Mesothelial cell of epicardium (in vitro differentiated cells): ENCODE measurements around the gene PKD1L1. TPM values are rescaled to one million over a fixed set of nuclear protein-coding genes. Genes with fewer than 3 reads are reported as not detected.
"Not testable (repeated sequence)": the region's sequence is repeated elsewhere in the genome, so short reads cannot be mapped to it uniquely, and the experiment has no call there.

Experiments used
- DNase-seq, 2 experiments: peaks; one replicate each; pipeline ENCODE4 v3.0.0; 2021; ENCODE audit warnings: low spot score in 2 of 2; ENCODE audit not compliant: unreplicated experiment in 2 of 2
- H3K27ac Mint-ChIP-seq: 2 replicates; pipeline ENCODE4 v1.8.0; 2021; ENCODE audit warnings: mixed read lengths
- H3K27me3 Mint-ChIP-seq: 2 replicates; pipeline ENCODE4 v1.8.0; 2021; ENCODE audit warnings: low read depth, mixed read lengths
- H3K36me3 Mint-ChIP-seq: 2 replicates; pipeline ENCODE4 v1.8.0; 2021; ENCODE audit warnings: mixed read lengths
- H3K4me1 Mint-ChIP-seq: 2 replicates; pipeline ENCODE4 v1.8.0; 2021; ENCODE audit warnings: mixed read lengths
- H3K4me3 Mint-ChIP-seq: 2 replicates; pipeline ENCODE4 v1.8.0; 2021; ENCODE audit warnings: mild to moderate bottlenecking, moderate library complexity, mixed read lengths
- H3K9me3 Mint-ChIP-seq: 2 replicates; pipeline ENCODE4 v1.8.0; 2021; ENCODE audit warnings: mixed read lengths
- total RNA-seq: library from RNA; stranded (reverse); gene quantifications from 3 replicates; pipeline ENCODE4 v1.2.1, GENCODE V29; 2021
- TF ChIP-seq, protein P1 (sequence below): fragments of 200-600 bp; sonication (generic); IDR thresholded peaks from one replicate; pipeline ENCODE4 v1.5.0; 2021; ENCODE audit warnings: antibody characterized with exemption; ENCODE audit not compliant: unreplicated experiment

PKD1L1 gene
- total RNA-seq, 1 donor from 2014 or later, result 0.36 TPM

DNA sequence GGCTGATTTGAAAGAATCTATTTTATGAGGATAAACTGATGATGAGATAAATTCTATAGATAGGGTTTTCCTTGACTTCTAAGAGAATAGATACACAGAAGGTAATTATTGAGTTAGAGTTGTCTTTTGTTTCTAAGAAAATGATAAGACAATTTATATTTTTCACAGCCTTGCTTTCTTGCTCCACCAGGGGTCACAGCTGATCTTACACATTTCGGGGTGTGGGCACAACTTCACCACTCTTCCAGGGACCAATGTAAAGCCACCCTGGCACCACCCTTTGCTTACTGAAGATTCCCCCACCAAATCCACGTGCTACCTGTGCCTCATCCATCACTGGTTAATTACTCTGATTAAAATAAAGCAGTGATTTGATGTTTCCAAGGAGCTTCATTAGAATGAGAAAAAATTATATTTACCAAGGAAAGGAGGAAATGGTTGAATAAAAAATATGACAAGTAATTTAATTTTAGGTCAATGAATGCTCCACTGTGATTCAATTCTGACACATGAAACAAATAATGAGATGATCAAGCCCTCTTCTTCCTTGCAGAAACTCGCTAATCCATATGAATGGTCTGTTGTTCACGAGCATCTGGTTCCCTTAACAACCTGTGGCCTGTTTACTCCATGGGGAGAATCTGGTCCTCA, 189.1 kb downstream of the PKD1L1 start:
- H3K27me3 Mint-ChIP-seq, result no peaks in the 10 kb centered on the region
- H3K4me3 Mint-ChIP-seq, result no peak overlapping the region
- TF ChIP-seq, protein P1, sequence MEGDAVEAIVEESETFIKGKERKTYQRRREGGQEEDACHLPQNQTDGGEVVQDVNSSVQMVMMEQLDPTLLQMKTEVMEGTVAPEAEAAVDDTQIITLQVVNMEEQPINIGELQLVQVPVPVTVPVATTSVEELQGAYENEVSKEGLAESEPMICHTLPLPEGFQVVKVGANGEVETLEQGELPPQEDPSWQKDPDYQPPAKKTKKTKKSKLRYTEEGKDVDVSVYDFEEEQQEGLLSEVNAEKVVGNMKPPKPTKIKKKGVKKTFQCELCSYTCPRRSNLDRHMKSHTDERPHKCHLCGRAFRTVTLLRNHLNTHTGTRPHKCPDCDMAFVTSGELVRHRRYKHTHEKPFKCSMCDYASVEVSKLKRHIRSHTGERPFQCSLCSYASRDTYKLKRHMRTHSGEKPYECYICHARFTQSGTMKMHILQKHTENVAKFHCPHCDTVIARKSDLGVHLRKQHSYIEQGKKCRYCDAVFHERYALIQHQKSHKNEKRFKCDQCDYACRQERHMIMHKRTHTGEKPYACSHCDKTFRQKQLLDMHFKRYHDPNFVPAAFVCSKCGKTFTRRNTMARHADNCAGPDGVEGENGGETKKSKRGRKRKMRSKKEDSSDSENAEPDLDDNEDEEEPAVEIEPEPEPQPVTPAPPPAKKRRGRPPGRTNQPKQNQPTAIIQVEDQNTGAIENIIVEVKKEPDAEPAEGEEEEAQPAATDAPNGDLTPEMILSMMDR, result peak; percentile 21
- H3K4me1 Mint-ChIP-seq, result peaks cover 40% of the 10 kb centered on the region
- peaks cover 4% of the 10 kb centered on the region for H3K9me3 Mint-ChIP-seq
- H3K27ac Mint-ChIP-seq, result peak overlapping the region; percentile 95
- no peak for DNase-seq
- no peaks in the 10 kb centered on the region for H3K36me3 Mint-ChIP-seq

DNA sequence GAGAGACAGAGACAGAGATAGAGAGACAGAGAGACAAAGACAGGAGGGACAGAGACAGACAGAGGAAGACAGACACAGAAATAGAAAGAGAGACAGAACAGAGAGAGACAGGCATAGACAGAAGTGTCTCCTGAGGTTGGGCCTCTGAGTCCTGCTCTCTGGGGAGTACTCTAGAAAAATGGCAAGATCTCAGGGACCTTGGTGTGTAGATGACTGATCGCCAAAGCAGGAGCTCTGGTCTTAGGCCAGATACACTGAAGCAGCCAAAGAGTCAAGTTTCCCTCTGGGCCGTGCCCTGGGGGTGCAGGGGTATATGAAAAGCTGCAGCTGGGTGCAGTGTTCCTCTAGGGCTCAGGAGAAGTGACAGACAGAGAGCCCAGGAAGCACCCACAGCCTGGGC, 189.7 kb downstream of the PKD1L1 start:
- H3K4me3 Mint-ChIP-seq, result no peak overlapping the region
- no peaks in the 10 kb centered on the region for H3K36me3 Mint-ChIP-seq
- H3K9me3 Mint-ChIP-seq, result peaks cover 4% of the 10 kb centered on the region
- H3K4me1 Mint-ChIP-seq, result peaks cover 37% of the 10 kb centered on the region
- H3K27me3 Mint-ChIP-seq, result no peaks in the 10 kb centered on the region
- no peak for DNase-seq
- TF ChIP-seq, protein P1, result no peak
- peak overlapping the region; percentile 95 for H3K27ac Mint-ChIP-seq

DNA sequence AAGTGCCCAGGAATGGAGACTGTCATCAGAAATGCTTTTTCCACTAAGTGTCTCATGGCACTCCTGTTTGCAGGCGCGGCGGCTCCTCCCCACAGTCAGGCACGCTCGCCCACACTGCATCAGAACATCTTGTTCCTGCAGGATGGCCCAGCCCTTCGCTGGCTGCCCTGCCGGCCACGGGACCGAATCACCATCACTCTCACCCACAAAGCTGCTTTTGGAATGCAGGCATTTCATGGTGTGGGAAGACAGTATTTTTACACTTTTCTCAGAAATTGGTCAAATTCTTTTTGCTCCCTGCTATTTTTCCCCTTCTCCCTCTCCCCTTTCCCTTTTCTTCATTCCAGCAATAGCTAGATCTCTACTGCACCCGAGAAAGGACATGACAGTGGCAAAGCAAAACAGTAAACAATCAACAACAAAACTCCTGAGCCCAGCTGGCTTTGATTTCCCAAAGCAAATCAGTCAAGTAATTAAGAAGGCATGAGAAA, 190.3 kb downstream of the PKD1L1 start:
- TF ChIP-seq, protein P1, result no peak
- no peak overlapping the region for H3K4me3 Mint-ChIP-seq
- H3K27me3 Mint-ChIP-seq, result no peaks in the 10 kb centered on the region
- H3K9me3 Mint-ChIP-seq, result peaks cover 9% of the 10 kb centered on the region
- H3K36me3 Mint-ChIP-seq, result peaks cover 3% of the 10 kb centered on the region
- no peak for DNase-seq
- H3K27ac Mint-ChIP-seq, result peak overlapping the region; percentile 95
- H3K4me1 Mint-ChIP-seq, result peaks cover 31% of the 10 kb centered on the region

DNA sequence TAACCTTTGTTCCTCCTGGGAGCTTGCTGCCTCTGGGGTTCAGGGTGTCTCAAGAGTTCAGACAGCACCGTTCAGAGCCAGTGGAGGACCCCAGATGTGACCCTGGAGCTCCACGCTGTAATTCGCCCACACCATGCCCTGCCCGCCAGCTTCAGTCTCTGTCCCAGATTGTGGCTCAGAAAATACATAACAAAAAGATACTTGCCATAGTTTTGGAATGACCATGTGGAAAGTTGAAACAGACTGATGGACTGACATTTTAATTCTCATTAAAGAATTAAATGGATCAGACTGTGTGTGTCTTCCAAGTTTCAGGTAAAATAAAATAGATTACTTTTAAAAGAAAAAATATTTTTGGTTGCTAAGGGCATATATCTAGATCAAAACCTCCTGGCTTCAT, 191.6 kb downstream of the PKD1L1 start:
- H3K36me3 Mint-ChIP-seq, result peaks cover 3% of the 10 kb centered on the region
- H3K4me3 Mint-ChIP-seq, result no peak overlapping the region
- H3K27me3 Mint-ChIP-seq, result no peaks in the 10 kb centered on the region
- peaks cover 9% of the 10 kb centered on the region for H3K9me3 Mint-ChIP-seq
- DNase-seq, result no peak
- H3K27ac Mint-ChIP-seq, result peak overlapping the region; percentile 52
- peaks cover 25% of the 10 kb centered on the region for H3K4me1 Mint-ChIP-seq
- TF ChIP-seq, protein P1, result no peak

DNA sequence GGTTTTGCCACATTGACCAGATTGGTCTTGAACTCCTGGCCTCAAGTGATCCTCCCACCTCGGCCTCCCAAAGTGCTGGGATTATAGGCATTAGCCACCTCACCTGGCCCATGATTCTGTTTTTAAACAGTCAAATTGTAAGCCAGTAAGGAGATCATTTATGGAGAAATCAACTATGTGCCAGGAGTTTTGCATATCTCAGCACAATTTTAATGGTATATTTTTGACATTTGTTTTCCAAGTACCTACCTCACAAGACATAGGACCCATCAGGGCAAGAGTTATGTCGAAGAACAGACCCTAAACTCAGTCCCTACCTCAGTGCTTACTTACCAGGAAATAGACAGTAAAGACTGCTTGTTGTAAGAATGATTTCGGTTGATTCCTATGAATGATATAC, 193.0 kb downstream of the PKD1L1 start:
- Mint-ChIP-seq H3K4me3 (no peak overlapping the region), H3K36me3 (peaks cover 3% of the 10 kb centered on the region), H3K4me1 (peaks cover 25% of the 10 kb centered on the region), H3K9me3 (peaks cover 11% of the 10 kb centered on the region), H3K27ac (no peak overlapping the region), H3K27me3 (no peaks in the 10 kb centered on the region)
- TF ChIP-seq, protein P1, result no peak
- DNase-seq, result no peak

DNA sequence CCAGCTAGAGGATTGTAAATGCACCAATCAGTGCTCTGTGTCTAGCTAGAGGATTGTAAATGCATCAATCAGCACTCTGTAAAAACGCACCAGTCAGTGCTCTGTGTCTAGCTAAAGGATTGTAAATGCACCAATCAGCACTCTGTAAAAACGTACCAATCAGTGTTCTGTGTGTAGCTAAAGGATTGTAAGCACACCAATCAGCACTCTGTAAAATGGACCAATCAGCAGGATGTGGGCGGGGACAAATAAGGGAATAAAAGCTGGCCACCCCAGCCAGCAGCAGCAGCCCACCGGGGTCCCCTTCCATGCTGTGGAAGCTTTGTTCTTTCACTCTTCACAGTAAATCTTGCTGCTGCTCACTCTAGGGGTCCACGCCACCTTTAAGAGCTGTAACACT, 196.5 kb downstream of the PKD1L1 start:
- not testable (repeated sequence) for H3K27ac Mint-ChIP-seq, H3K4me3 Mint-ChIP-seq, H3K27me3 Mint-ChIP-seq, DNase-seq, H3K36me3 Mint-ChIP-seq
- Mint-ChIP-seq H3K4me1 (peaks cover 22% of the 10 kb centered on the region), H3K9me3 (peaks cover 11% of the 10 kb centered on the region)
